GM18858 (cell line): ENCODE results near the gene ZNF681.
"Not testable (repeated sequence)": the region's sequence is repeated elsewhere in the genome, so short reads cannot be mapped to it uniquely, and the experiment has no call there.

Experiments used
- ATAC-seq: cut with Tn5 transposase; IDR thresholded peaks from one replicate; pipeline ENCODE4 v1.9.1; 2021; ENCODE audit not compliant: unreplicated experiment

Gene ZNF681

GRCh38 chr19:23698711-23699520, 59.8 kb downstream of the ZNF681 start:
- ATAC-seq, result no peak

GRCh38 chr19:23692937-23693336, 65.8 kb downstream of the ZNF681 start:
- ATAC-seq, result not testable (repeated sequence)
